Progenitor cell of endocrine pancreas (in vitro differentiated cells): ENCODE data around the gene RPIA. TPM values are rescaled to one million over a fixed set of nuclear protein-coding genes. Genes with fewer than 3 reads are reported as not detected.

Experiments used
- DNase-seq: peaks from one replicate; pipeline ENCODE4 v3.0.0; 2021; ENCODE audit warnings: low spot score; ENCODE audit not compliant: unreplicated experiment
- H3K27ac Mint-ChIP-seq: 2 replicates; pipeline ENCODE4 v1.8.0; 2021; ENCODE audit warnings: mild to moderate bottlenecking, moderate library complexity, mixed read lengths
- H3K27me3 Mint-ChIP-seq: 2 replicates; pipeline ENCODE4 v1.8.0; 2021; ENCODE audit warnings: mixed read lengths
- H3K36me3 Mint-ChIP-seq: 2 replicates; pipeline ENCODE4 v1.8.0; 2022; ENCODE audit warnings: mixed read lengths; ENCODE audit not compliant: insufficient read depth
- H3K4me1 Mint-ChIP-seq: 2 replicates; pipeline ENCODE4 v1.8.0; 2021; ENCODE audit warnings: low read depth, mixed read lengths
- H3K4me3 Mint-ChIP-seq: 2 replicates; pipeline ENCODE4 v1.8.0; 2021; ENCODE audit warnings: low read depth, mild to moderate bottlenecking, moderate library complexity, mixed read lengths
- H3K9me3 Mint-ChIP-seq: 2 replicates; pipeline ENCODE4 v1.8.0; 2021; ENCODE audit warnings: low read depth, mixed read lengths
- CTCF ChIP-seq: fragments of 200-600 bp; sonication (generic); IDR thresholded peaks from one replicate; pipeline ENCODE4 v1.5.0; 2021; ENCODE audit warnings: antibody characterized with exemption, mild to moderate bottlenecking; ENCODE audit not compliant: unreplicated experiment
- total RNA-seq: library from RNA; stranded (reverse); gene quantifications from 2 replicates; pipeline ENCODE4 v1.2.1, GENCODE V29; 2021

Gene RPIA
- total RNA-seq, 1 donor from 2014 or later = 27.1 TPM

- Mint-ChIP-seq H3K9me3 (no peaks in the 10 kb centered on the region), H3K27ac (no peak overlapping the region), H3K36me3 (no peaks in the 10 kb centered on the region), H3K27me3 (peaks cover 8% of the 10 kb centered on the region), H3K4me3 (no peak overlapping the region), H3K4me1 (peaks cover 1% of the 10 kb centered on the region)
- DNase-seq = no peak
- peak; percentile 93 for TF ChIP-seq CTCF
Measured at GRCh38 chr2:88671786-88672427, 19.6 kb upstream of the RPIA start.

DNA sequence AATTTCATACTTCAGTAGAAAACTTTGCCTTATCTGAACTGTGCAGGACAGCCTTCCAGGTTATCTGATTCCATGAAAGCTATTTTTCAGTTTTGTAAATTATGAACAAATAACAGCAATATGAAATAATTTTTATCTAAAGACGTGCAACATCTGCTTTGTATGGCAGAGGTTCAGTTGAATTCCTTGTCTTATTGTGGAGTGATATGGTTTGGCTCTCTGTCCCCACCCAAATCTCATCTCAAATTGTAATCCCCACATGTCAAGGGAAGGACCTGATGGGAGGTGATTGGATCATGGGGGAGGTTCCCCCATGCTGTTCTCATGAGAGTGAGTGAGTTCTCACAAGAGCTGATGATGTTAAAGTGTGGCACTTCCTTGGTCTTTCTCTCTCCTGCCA is 18.1 kb upstream of the RPIA start:
- Mint-ChIP-seq H3K9me3 (no peaks in the 10 kb centered on the region), H3K4me1 (peaks cover 1% of the 10 kb centered on the region), H3K27me3 (peaks cover 8% of the 10 kb centered on the region), H3K27ac (no peak overlapping the region), H3K36me3 (no peaks in the 10 kb centered on the region), H3K4me3 (no peak overlapping the region)
- no peak for DNase-seq
- no peak for TF ChIP-seq CTCF

GRCh38 chr2:88680266-88680902 is 11.1 kb upstream of the RPIA start:
- no peak for DNase-seq
- H3K36me3 Mint-ChIP-seq = peaks cover 12% of the 10 kb centered on the region
- H3K4me3 Mint-ChIP-seq = no peak overlapping the region
- TF ChIP-seq CTCF = no peak
- peaks cover 20% of the 10 kb centered on the region for H3K9me3 Mint-ChIP-seq
- H3K4me1 Mint-ChIP-seq = no peaks in the 10 kb centered on the region
- no peak overlapping the region for H3K27ac Mint-ChIP-seq
- H3K27me3 Mint-ChIP-seq = no peaks in the 10 kb centered on the region

DNA sequence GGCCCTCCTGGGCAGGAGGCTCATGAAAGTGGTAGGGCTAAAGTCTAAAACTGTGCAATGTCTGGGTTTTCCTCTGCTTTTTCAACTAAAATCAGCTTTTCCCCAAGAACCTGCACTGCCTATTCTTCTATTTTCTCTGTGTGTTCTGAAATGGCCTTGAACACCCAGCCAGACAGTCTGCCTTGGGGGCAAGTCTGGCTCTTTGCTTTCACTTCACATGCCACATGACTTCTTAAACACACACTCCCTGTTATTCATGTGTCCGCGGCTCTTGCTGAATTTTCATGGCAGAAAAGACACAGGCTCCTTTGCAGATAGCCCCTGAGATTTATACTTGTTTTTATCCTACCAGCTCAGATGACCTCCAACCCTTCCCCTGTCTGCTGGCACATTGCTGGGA is 10.6 kb upstream of the RPIA start:
- no peak overlapping the region for H3K27ac Mint-ChIP-seq
- H3K4me1 Mint-ChIP-seq = no peaks in the 10 kb centered on the region
- no peak for DNase-seq
- H3K4me3 Mint-ChIP-seq = no peak overlapping the region
- peaks cover 20% of the 10 kb centered on the region for H3K9me3 Mint-ChIP-seq
- peaks cover 13% of the 10 kb centered on the region for H3K36me3 Mint-ChIP-seq
- no peaks in the 10 kb centered on the region for H3K27me3 Mint-ChIP-seq
- no peak for TF ChIP-seq CTCF

- H3K27ac Mint-ChIP-seq = no peak overlapping the region
- DNase-seq = no peak
- no peaks in the 10 kb centered on the region for H3K4me1 Mint-ChIP-seq
- peaks cover 18% of the 10 kb centered on the region for H3K36me3 Mint-ChIP-seq
- H3K27me3 Mint-ChIP-seq = no peaks in the 10 kb centered on the region
- H3K4me3 Mint-ChIP-seq = no peak overlapping the region
- TF ChIP-seq CTCF = no peak
- peaks cover 23% of the 10 kb centered on the region for H3K9me3 Mint-ChIP-seq
Measured at GRCh38 chr2:88683160-88684021, 8.1 kb upstream of the RPIA start.
